Activated CD4-positive, CD25-positive, alpha-beta regulatory T cell (primary cell): ENCODE results near the gene SRP72.
"Not testable (repeated sequence)": the region's sequence is repeated elsewhere in the genome, so short reads cannot be mapped to it uniquely, and the experiment has no call there.

ENCODE experiments used
- DNase-seq, 4 experiments: peaks; one replicate each; lab custom pipeline; 2025; lab: John Stamatoyannopoulos, UW

Gene SRP72, protein sequence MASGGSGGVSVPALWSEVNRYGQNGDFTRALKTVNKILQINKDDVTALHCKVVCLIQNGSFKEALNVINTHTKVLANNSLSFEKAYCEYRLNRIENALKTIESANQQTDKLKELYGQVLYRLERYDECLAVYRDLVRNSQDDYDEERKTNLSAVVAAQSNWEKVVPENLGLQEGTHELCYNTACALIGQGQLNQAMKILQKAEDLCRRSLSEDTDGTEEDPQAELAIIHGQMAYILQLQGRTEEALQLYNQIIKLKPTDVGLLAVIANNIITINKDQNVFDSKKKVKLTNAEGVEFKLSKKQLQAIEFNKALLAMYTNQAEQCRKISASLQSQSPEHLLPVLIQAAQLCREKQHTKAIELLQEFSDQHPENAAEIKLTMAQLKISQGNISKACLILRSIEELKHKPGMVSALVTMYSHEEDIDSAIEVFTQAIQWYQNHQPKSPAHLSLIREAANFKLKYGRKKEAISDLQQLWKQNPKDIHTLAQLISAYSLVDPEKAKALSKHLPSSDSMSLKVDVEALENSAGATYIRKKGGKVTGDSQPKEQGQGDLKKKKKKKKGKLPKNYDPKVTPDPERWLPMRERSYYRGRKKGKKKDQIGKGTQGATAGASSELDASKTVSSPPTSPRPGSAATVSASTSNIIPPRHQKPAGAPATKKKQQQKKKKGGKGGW

DNA sequence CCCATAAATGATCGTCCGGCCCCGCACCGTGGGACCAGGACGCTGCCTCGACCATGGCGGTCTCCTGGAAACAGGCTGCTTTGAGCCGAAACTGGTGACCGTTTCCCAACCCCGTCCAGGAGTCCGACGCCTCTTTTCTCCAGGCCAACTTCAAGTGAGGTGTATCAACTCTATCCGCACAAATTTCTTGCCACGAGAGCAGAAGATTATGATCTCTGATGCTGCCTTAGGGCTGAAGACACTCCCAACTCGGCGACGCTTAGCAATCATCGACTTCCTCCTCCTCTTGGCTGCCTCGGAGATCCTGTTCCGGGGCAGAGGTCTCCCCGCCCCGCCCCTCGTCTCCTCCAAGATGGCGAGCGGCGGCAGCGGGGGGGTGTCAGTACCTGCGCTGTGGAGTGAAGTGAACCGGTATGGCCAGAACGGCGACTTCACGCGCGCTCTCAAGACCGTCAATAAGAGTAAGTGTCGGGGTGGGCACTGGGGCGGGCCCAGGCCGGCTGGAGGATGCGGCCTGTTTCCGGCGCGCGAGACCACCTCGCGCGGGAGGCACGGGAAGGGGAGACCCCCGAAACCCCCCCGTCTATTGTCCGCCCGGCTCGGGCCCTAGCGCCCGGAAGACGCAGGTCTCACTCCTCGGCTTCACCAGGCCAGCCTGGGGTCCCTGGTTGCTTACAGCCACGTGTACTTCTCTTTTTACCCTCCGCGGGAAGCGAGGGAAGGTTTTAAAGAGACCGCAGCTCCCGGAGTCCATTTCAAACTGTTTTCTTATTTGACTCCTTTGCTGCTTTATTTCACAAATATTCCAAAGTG lies at the start of gene SRP72:
Gene SRP72, plus strand, starts transcription at position 334 of the 813 bp plus-strand sequence. Its CDS starts 19 bp downstream, at position 353.
- peak; percentile 80 to 83 (median 82) for DNase-seq

GRCh38 chr4:56424176-56424575 lies 43.2 kb upstream of the SRP72 start:
- no peak for DNase-seq

DNA sequence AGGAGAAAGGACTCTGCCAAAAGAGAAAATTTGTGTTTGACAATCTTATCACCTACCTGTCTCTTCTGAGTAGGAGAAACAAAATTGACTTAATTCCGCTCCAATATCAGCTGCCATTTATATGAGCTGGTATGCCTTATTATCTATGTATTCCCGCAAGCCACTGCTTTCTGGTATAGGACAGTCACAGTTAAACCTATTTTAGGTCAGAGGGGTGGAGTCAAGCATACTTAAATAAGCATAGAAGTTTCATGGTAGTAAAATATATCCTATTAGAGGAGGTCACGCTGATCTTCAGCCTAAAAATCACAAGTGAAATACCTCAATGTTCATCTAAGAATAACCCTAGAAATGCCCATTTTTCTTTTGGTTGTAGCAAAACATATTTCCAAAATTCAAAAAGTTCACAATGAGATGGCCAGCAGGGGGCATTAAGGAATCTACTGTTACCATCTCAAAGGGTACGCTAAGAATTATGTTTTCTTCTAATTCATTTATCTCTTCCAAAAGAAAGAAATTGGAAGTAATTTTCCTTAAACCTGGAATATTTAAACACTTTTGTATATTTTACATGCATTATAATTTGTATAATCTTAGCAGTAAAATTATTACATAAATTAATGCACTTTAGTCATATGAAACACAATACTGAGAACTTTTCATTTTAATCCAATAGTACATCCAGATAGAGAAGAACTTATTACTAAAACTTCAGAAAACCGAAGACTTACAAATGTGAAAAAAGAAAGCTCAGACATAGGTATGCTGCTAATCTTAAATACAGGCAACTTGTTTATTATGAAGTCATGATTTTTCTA lies 42.5 kb upstream of the SRP72 start:
- DNase-seq: peak in 3 of 4 experiments; percentile 2 to 17 (median 4)

GRCh38 chr4:56425518-56425917 lies 41.9 kb upstream of the SRP72 start:
- no peak for DNase-seq

- DNase-seq: no peak
Measured at GRCh38 chr4:56426273-56426672, 41.1 kb upstream of the SRP72 start.

DNA sequence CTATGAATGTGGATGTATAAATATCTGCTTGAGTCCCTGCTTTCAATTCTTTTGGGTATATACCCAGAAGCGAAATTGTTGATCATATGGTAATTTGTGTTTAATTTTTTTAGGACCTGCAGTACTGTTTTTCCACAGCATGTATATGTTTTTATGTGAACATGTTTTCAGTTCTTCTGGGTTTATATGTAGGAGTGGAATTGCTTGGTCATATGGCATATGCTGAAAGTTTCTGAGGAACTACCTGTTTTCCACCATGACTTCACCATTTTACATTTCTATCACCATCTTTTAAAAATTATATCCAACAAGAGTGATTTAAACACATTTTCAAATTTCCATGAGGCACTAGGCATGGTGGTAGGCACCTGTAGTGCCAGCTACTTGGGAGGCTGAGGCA lies 40.2 kb upstream of the SRP72 start:
- DNase-seq: no peak

DNA sequence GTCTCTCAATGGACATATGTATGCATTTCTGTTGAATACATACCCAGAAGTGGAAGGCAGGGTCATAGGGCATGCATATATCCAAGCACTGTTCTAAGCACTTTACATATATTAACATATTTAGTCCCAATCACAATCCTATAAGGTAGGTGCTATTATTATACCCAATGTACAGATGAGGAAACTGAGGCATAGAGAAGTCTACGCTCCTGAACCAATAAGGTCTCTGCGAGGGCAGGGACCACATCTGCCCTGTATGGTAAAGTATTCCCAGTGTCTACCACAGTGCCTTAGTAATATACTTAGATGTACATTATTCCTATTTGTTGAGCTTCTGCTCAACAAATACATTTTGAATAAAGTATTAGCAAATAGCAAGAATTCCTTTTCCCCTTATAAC lies 37.2 kb upstream of the SRP72 start:
- DNase-seq: no peak

DNA sequence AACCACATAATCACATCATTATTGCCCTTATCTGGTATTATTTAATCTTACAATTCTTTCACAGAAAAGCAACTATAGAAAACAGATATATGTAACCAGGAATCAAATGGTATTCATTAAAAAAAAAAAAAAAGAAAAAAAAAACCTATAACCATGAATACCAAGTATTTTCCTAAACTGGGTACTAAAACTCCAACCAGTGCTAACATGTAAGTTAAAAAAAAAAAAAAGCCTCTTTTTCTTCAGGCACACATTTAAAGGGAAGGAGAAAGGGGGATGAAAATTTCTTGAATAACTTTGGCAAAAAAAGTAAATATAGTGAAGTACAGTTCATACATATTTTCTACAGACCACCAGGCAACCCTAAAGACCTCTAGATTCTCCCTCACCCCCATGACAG lies 34.1 kb upstream of the SRP72 start:
- no peak for DNase-seq

- peak in 2 of 4 experiments; percentile 40 to 48 for DNase-seq
Measured at GRCh38 chr4:56434599-56435139, 32.7 kb upstream of the SRP72 start.

- peak; percentile 95 to 97 (median 96) for DNase-seq
Measured at GRCh38 chr4:56435140-56435926, 32.1 kb upstream of the SRP72 start, which contains the start of gene PPAT. TSS of gene PPAT (minus strand) at chr4:56435615. CDS start at chr4:56435477, 138 bp downstream.

DNA sequence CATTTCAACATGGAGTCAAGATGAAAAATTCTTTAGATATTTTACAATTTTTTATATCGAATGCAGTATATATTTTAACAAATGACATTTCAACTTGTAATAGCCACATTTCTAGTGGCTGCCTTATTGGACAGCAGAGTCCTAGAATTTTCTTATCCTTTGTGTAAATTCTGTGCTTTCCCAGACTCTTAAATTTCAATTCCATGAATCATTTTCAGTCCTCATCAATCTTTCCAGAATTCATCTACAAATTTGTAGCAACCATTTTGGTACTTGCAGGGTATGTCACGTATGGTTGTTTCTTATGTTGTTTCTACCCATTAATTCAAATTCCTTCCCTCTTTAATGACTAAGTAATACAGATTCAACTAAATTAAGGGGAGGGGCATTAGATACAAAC lies 28.7 kb upstream of the SRP72 start:
- no peak for DNase-seq

- no peak for DNase-seq
Measured at GRCh38 chr4:56440983-56441382, 26.4 kb upstream of the SRP72 start.

DNA sequence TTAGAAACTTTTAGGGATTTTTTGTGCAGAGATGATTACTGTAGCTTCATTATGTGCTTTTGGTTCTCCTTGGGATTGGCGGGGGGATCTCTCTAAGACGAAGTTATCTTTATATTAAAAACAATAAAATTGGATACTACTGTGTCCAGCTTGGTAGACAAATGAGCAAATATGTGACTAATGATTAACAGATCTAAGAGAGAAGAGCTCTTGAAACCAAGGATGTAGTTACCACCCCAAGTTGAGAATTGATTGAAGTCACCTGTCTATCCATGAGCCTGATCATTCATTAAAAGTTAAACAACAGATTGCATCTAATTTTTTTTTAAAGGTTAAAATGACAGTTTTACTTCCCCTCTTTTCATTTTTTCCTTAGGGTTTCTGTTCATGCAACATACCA lies 22.7 kb upstream of the SRP72 start:
- no peak for DNase-seq

DNA sequence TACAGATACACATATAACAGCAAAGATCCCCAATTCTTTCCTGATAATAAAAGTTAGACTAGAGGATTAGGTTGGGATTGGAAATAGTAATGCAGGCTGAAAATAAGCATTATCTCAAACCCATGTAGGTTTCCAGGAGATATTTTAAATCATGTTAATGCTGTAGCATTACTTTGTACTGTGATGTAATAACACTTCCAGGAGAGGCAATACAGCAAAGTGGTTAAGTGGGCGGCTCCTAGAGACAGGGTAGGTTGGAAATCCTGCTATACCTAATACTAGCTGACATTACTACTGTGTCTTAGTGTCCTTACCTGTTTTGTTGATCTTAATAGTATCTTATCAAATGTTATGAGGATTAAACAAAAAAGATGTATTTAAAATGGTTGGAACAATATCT lies 21.7 kb upstream of the SRP72 start:
- DNase-seq: no peak

GRCh38 chr4:56448301-56448700 lies 19.1 kb upstream of the SRP72 start:
- DNase-seq: no peak

- DNase-seq: not testable (repeated sequence)
Measured at GRCh38 chr4:56449475-56449874, 17.9 kb upstream of the SRP72 start.

GRCh38 chr4:56450342-56450741 lies 17.1 kb upstream of the SRP72 start:
- DNase-seq: no peak

DNA sequence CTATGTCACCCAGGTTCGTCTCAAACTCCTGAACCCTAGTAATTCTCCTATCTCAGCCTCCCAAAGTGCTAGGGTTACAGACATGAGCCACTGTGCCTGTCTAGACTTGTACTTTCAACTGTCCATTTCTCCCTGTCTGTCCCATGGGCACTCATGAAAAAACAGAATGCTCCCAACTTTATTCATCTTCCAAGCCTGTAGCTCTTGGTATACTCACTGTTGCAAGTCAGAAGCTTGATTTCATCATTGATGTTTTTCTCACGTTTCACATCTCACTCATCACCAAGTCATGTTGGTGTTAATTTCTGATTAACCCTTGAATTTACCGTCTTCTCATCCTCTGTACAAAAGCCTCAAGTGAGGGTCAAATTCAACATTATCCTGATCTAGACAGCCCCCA lies 7.3 kb upstream of the SRP72 start:
- DNase-seq: no peak

- no peak for DNase-seq
Measured at GRCh38 chr4:56462157-56462556, 5.3 kb upstream of the SRP72 start.

- no peak for DNase-seq
Measured at GRCh38 chr4:56463711-56464110, 3.7 kb upstream of the SRP72 start.
